C4-2B (cell line): ENCODE data around the gene HLCS.

Experiments used
- CTCF ChIP-seq: fragments of 450-650 bp; conservative IDR thresholded peaks from 2 replicates; pipeline ENCODE4 v1.5.1; 2017; ENCODE audit warnings: mild to moderate bottlenecking
- ZFX ChIP-seq: fragments of 450-650 bp; IDR thresholded peaks from 2 replicates; pipeline ENCODE4 v1.6.1; 2017

GRCh38 chr21:36820176-36821031 lies 146.1 kb downstream of the HLCS start:
- no peak for TF ChIP-seq CTCF
- TF ChIP-seq ZFX, result no peak
